DLD1 (cell line): ENCODE measurements around the gene HLA-DMB.
"Not testable (repeated sequence)": the region's sequence is repeated elsewhere in the genome, so short reads cannot be mapped to it uniquely, and the experiment has no call there.

Source experiments
- in situ Hi-C: cut with HindIII; loops from 2 replicates; pipeline ENCODE4 v1.10.0; 2017; ENCODE audit warnings: low sequenced_read_pairs

Gene HLA-DMB

GRCh38 chr6:32952817-32953739 is 12.2 kb upstream of the HLA-DMB start, which contains the start of gene HLA-DMA:
TSS of gene HLA-DMA (minus strand) at chr6:32953097. CDS start at chr6:32953036, 61 bp downstream.
- in situ Hi-C loops: no loop called here

- in situ Hi-C loops: no loop called here
Observed at GRCh38 chr6:32950449-32950848, 9.6 kb upstream of the HLA-DMB start.

GRCh38 chr6:32950010-32950409 is 9.2 kb upstream of the HLA-DMB start:
- in situ Hi-C loops: no loop called here

- in situ Hi-C loops: no loop called here
Observed at GRCh38 chr6:32949113-32949512, 8.3 kb upstream of the HLA-DMB start.

GRCh38 chr6:32947552-32948465 is 7.0 kb upstream of the HLA-DMB start:
- in situ Hi-C loops: no loop called here

GRCh38 chr6:32946893-32947292 is 6.1 kb upstream of the HLA-DMB start:
- in situ Hi-C loops: no loop called here

GRCh38 chr6:32945953-32946352 is 5.1 kb upstream of the HLA-DMB start:
- in situ Hi-C loops: no loop called here

GRCh38 chr6:32945108-32945760 is 4.4 kb upstream of the HLA-DMB start:
- in situ Hi-C loops: no loop called here

GRCh38 chr6:32943864-32944649 is 3.2 kb upstream of the HLA-DMB start:
- in situ Hi-C loops: no loop called here

- in situ Hi-C loops: not testable (repeated sequence)
Observed at GRCh38 chr6:32942555-32943123, 1.8 kb upstream of the HLA-DMB start.

- in situ Hi-C loops: no loop called here
Observed at GRCh38 chr6:32941214-32941768, 463 bp upstream of the HLA-DMB start.

GRCh38 chr6:32938494-32938893 is 2.3 kb downstream of the HLA-DMB start:
- in situ Hi-C loops: no loop called here

- in situ Hi-C loops: no loop called here
Observed at GRCh38 chr6:32937230-32937633, 3.6 kb downstream of the HLA-DMB start.

- in situ Hi-C loops: no loop called here
Observed at GRCh38 chr6:32936239-32937152, 4.3 kb downstream of the HLA-DMB start.

- in situ Hi-C loops: no loop called here
Observed at GRCh38 chr6:32935551-32936238, 5.1 kb downstream of the HLA-DMB start.

- in situ Hi-C loops: no loop called here
Observed at GRCh38 chr6:32933661-32934085, 7.2 kb downstream of the HLA-DMB start.

GRCh38 chr6:32932132-32932868 is 8.5 kb downstream of the HLA-DMB start:
- in situ Hi-C loops: no loop called here
